Stimulated activated CD4-positive, alpha-beta T cell treated with anti-CD3 and anti-CD28 coated beads, Interleukin-1b, Interleukin-23, amount 100 ng/mL, for 48 hours (primary cell): ENCODE measurements around the gene KCNC4.

Experiments
- DNase-seq: peaks from one replicate; pipeline ENCODE4 v3.0.0-alpha.2; 2020

Gene KCNC4

DNA sequence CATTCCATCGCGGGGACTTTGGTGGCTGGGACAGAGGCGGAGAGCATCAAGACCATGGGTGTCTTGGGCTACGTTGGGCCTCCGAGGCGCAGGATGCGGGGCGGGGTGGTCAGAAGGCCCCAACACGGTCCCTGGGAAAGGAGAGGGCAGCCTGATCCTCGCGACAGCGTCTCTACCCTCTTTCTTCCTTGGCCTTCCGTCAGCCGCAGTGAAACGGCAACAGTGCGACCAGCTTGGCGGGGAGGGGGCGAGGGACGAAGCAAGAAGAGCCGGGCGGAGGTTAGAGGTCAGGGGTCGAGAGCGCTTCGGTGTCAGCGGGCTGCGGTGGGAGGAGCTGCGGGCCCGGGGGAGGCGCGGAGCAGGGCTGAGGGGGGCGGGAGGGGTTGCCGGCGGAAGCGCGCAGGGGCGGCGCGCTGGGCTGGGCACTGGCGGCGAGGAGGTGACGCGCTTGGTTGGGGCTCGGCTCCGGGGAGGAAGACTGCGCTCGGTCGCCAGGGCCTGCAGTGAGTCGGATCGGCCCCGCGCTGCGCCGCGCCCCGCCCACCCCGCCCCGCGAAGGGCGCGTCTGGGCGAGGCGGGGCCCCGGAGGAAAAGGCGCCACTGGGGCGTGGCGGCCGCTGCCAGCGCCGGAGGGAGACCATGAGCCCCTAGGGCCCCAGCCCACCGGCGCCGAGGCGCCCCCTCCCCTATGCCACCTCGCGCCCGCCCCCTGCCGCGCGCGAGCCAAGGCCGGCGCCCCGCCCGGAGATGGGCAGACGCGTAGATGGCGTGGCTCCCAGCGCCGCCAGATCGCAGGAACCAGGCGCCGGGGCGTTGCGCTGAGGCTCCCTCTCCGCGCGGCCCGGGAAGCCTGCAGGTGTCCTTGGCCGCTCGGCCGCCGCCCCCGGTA, at the start of gene KCNC4:
Gene KCNC4, plus strand, starts transcription at position 600 of the 889 bp plus-strand sequence. CDS start 1,186 bp downstream, outside the sequence.
- DNase-seq, result peak; percentile 90

GRCh38 chr1:110160538-110161100, 49.5 kb upstream of the KCNC4 start:
- DNase-seq, result no peak

DNA sequence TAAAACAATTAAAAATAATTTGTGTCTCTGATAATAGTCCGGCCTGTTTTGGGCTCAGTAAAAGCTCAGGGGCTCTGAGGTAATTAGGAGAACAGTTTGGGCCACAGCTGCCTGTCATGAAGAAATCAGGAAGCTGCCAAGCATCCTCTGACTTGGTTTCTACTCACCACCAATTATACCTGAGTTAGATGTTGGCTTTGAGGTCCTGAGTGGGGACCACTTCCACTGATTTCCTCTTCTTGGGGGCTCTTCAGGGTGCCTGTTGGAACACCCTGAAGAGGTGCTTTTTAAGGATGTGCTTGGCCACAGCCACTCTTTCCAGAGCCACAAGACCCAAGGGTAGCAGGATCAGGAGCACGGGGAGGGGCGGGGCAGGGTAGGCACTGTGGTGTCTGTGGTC, 48.9 kb upstream of the KCNC4 start:
- DNase-seq, result no peak

- no peak for DNase-seq
Observed at GRCh38 chr1:110161849-110162248, 48.3 kb upstream of the KCNC4 start.

GRCh38 chr1:110163591-110163990, 46.5 kb upstream of the KCNC4 start:
- no peak for DNase-seq

DNA sequence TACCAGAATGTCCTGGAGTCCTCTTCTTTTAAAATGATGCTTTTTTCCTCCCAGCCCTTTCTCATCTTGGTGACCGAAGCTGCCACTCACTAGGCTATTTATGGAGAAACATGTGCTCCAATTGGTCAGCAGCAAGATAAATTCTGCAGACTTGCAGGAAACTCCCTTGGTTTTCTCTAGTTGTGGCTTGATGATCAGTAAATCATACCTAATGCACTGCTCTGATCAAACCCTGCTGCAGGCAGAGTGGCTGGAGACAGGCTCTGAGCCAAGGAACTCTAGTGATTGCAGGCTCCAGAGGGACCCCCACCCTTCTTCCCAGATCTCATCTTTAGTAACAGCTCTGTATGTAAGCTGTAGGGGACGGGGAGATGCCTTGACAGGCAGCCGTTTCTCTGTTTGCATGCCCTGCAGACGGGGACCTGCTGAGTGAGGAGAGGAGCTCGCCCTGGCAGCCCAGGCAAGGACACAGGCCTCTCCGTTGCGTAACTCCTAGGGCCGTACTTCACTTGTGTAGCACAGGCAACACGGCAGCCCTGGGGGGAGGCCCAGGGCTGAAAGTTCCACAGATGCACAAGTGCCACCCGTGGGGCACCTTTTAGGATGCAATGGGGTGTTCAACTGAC, 45.3 kb upstream of the KCNC4 start:
- no peak for DNase-seq

GRCh38 chr1:110165761-110166231, 44.3 kb upstream of the KCNC4 start:
- DNase-seq, result no peak

- DNase-seq, result no peak
Observed at GRCh38 chr1:110166861-110167260, 43.3 kb upstream of the KCNC4 start.

DNA sequence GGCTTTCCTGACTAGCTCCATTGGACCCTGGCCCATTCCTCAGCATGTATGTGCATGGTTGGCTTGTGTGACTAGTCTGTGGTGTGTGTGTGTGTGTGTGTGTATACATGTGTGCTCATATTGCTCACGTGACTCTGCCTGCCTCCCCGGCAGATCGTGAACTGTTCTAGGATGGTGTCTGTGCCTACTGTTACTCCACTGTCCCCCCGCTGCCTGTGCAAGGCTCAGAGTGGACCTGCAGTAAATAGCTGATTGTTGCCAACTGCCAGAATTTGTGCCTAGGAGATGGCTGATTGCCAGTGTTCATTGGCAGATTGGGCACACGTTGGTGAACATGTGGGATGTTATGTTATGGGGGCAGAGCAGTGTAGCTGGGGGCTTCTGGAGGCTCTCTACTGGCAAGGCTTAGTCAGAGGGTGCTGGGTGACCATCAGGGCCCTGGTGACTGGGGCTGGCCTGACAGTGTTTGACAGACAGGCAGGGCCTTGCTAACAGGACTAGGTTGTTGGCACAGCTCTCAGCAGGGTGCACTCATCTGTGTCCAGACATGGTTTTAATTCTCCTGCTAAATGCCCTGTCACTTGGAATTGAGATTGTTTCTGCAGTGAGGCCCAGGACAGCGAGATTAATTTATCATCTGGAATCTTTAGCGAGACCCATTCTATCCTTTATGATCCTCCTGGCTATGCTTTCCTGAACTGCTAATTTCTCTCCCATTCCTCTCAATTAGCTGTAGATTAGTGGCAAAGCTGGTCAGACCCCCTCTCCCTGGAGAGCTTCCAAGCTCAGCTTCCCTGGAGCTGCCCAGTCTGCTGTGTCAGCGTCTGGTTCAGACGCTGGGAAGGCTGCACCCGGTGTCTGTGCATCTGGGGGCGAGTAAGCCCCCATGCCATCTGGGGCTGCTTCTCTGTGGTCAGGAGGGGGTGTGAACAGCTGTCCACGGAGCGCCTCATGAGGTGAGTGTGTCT, 39.1 kb upstream of the KCNC4 start:
- no peak for DNase-seq

DNA sequence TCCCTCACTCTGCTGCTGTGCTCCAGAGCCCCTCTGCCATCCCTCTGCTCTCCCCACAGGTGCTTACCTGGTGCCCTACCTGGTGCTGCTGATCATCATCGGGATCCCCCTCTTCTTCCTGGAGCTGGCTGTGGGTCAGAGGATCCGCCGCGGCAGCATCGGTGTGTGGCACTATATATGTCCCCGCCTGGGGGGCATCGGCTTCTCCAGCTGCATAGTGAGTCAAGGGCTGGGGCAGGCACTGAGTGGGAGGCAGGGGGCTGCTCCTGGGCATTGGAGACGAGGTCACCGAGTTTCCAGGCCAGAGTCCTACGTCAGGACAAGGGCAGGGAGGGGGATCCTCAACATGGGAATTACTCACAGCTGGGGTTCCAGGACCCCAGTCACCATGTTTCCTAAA, 38.1 kb upstream of the KCNC4 start:
- DNase-seq, result no peak

- no peak for DNase-seq
Observed at GRCh38 chr1:110173466-110174105, 36.5 kb upstream of the KCNC4 start.

DNA sequence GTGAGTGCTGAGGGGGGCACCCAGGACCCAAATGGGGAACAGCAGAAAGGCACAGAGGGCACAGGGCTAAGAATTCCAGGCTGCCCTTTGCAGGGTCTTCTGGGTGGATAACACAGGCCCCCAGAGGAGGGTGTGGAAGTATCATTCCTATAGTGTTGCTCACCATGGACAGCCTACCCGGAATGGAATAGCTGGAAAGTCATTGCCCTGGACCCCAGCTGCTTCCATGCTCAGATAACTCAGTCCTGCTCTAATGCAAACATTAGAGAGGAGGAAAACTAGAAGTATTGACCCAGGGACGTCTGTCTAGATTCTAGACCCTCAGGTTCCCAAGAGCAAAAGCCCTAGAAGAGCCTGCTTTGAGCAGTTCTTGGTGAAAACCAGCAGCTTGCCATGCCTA, 35.2 kb upstream of the KCNC4 start:
- no peak for DNase-seq

GRCh38 chr1:110176299-110176956, 33.7 kb upstream of the KCNC4 start:
- no peak for DNase-seq

DNA sequence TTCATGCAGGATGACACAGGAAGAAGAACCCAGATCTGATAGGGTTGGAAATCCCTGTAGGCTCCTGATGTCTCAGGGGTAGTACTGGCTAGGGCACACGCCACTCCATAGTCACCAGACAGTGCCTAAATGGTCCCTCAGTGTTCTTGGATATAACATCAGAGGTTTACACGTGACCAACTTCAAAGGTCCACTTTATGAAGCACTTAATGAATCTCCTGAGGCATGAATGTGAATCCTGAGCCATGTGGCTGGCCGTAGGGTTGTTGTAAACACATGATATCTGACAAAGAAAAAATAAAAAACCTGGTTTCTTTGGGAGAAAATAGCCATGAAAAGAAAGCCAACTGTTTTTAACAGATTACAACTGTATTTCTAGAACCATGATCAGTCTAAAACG, 32.3 kb upstream of the KCNC4 start:
- no peak for DNase-seq

- no peak for DNase-seq
Observed at GRCh38 chr1:110183642-110184167, 26.4 kb upstream of the KCNC4 start.

- no peak for DNase-seq
Observed at GRCh38 chr1:110184446-110184845, 25.7 kb upstream of the KCNC4 start.

DNA sequence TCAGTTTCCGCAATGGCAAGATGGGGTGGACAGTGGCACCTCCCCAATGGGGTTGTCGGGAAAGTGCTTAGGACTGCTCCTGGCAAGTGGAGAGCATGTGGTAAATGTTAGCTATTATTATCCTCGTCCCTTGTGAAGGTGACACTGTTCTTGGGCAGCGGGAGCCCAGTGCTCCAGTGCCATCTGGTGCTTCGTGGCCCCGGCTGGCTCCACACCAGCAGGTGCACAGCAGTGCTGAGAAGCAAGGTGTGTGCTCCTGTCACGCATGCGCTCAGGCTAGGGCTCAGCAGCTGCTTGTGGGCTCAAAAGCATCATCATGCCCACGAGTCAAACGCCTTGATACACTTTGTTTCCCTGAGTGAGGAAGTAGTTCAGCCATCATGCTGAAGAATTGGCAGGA, 24.9 kb upstream of the KCNC4 start:
- no peak for DNase-seq

- no peak for DNase-seq
Observed at GRCh38 chr1:110186558-110186957, 23.6 kb upstream of the KCNC4 start.

DNA sequence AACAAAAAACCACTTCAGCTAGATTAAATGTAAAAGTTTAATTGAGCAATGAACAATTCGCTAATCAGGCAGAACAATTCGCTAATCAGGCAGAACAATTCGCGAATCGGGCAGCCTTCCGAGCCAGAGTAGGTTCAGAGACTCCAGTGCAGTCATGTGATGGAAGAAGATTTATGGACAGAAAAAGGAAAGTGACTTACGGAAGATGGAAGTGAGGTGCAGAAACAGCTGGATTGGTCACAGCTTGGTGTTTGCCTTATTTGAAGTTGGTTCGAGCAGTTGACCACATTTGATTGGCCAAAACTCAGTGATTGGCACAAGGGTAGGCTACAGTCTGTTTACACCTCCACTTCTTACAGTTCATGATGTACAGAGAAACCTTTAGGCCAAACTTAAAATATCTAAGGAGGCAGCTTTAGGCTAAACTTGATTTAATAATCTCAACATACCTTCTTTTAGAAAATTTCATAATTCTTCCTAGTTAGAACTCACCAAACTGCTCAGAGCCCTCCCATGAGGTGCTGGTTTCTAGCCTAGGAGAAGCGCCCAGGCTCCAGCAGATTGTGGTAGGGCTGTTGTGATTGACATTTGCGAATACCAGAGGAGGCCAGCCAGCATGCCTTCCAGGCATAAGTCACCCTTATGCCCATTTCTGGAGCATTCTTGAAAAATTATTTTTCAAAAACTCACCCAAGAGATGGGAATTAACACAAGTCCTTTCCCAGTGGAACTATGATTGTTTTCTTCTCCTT, 22.8 kb upstream of the KCNC4 start:
- no peak for DNase-seq

GRCh38 chr1:110188035-110188618, 22.0 kb upstream of the KCNC4 start:
- no peak for DNase-seq
